Measurements from ENCODE around the gene RANBP3L. TPM values are rescaled to one million over a fixed set of nuclear protein-coding genes. Genes with fewer than 3 reads are reported as not detected.
"Not testable (repeated sequence)": the region's sequence is repeated elsewhere in the genome, so short reads cannot be mapped to it uniquely, and the experiment has no call there.

RANBP3L gene
- total RNA-seq, 1 donor from 2014 or later: not detected

- Mint-ChIP-seq H3K9me3 (peaks cover 11% of the 10 kb centered on the region), H3K4me3 (no peak overlapping the region), H3K4me1 (peaks cover 20% of the 10 kb centered on the region), H3K27me3 (ENCODE audit: insufficient read depth, low read depth) (peaks cover 4% of the 10 kb centered on the region), H3K36me3 (peaks cover 2% of the 10 kb centered on the region), H3K27ac (no peak overlapping the region)
- Histone ChIP-seq H3K9ac (no peak overlapping the region), H3K4me2 (no peak overlapping the region), H3K4me1 (peaks cover 15% of the 10 kb centered on the region), H3K36me3 (no peaks in the 10 kb centered on the region), H2AFZ (replicated peaks) (no peak overlapping the region), H3K79me2 (ENCODE audit: low read depth) (no peaks in the 10 kb centered on the region), H3K9me3 (ENCODE audit: low read depth) (no peaks in the 10 kb centered on the region), H3K4me3 (no peak overlapping the region), H3K27ac (no peak overlapping the region), H3F3A (ENCODE audit: low read depth) (no peaks in the 10 kb centered on the region), H3K27me3 (no peaks in the 10 kb centered on the region), H4K20me1 (ENCODE audit: low read depth) (no peaks in the 10 kb centered on the region)
- no peak for TF ChIP-seq EZH2phosphoT487 (IDR thresholded peaks at IDR 0.05)
- no peak for TF ChIP-seq CTCF (IDR thresholded peaks at IDR 0.05)
- DNase-seq (ENCODE audit: low spot score): no peak
Measured at GRCh38 chr5:36337597-36337996, 35.9 kb upstream of the RANBP3L start.

- Mint-ChIP-seq H3K4me3 (no peak overlapping the region), H3K4me1 (peaks cover 10% of the 10 kb centered on the region), H3K27ac (no peak overlapping the region), H3K27me3 (ENCODE audit: insufficient read depth, low read depth) (peaks cover 7% of the 10 kb centered on the region), H3K9me3 (peaks cover 4% of the 10 kb centered on the region), H3K36me3 (no peaks in the 10 kb centered on the region)
- Histone ChIP-seq H3K27me3 (no peaks in the 10 kb centered on the region), H3F3A (ENCODE audit: low read depth) (no peaks in the 10 kb centered on the region), H3K36me3 (no peaks in the 10 kb centered on the region), H3K79me2 (ENCODE audit: low read depth) (no peaks in the 10 kb centered on the region), H3K9ac (no peak overlapping the region), H4K20me1 (ENCODE audit: low read depth) (no peaks in the 10 kb centered on the region), H2AFZ (replicated peaks) (no peak overlapping the region), H3K4me1 (peaks cover 4% of the 10 kb centered on the region), H3K4me3 (no peak overlapping the region), H3K27ac (no peak overlapping the region), H3K4me2 (no peak overlapping the region), H3K9me3 (ENCODE audit: low read depth) (no peaks in the 10 kb centered on the region)
- TF ChIP-seq CTCF (IDR thresholded peaks at IDR 0.05): no peak
- no peak for TF ChIP-seq EZH2phosphoT487 (IDR thresholded peaks at IDR 0.05)
- TF ChIP-seq EZH2 (IDR thresholded peaks at IDR 0.05): no peak
- no peak for DNase-seq (ENCODE audit: low spot score)
Measured at GRCh38 chr5:36334315-36334714, 32.6 kb upstream of the RANBP3L start.

GRCh38 chr5:36332720-36333119, 31.0 kb upstream of the RANBP3L start:
- peaks cover 15% of the 10 kb centered on the region for H3K27me3 Mint-ChIP-seq (ENCODE audit: insufficient read depth, low read depth)
- H3K9me3 ChIP-seq (ENCODE audit: low read depth); H3K27me3 ChIP-seq; H3K79me2 ChIP-seq (ENCODE audit: low read depth); H3K27ac ChIP-seq; H3K4me1 ChIP-seq; H3K36me3 ChIP-seq; H3K4me2 ChIP-seq; DNase-seq (ENCODE audit: low spot score); H3K9me3 Mint-ChIP-seq; H3K9ac ChIP-seq; H3K36me3 Mint-ChIP-seq; H3K4me1 Mint-ChIP-seq; H4K20me1 ChIP-seq (ENCODE audit: low read depth); H3F3A ChIP-seq (ENCODE audit: low read depth); H3K4me3 Mint-ChIP-seq; H3K4me3 ChIP-seq; H2AFZ ChIP-seq (replicated peaks); H3K27ac Mint-ChIP-seq: not testable (repeated sequence)

GRCh38 chr5:36325196-36325595, 23.5 kb upstream of the RANBP3L start:
- Histone ChIP-seq H3K4me1 (no peaks in the 10 kb centered on the region), H3F3A (ENCODE audit: low read depth) (no peaks in the 10 kb centered on the region), H3K27ac (no peak overlapping the region), H3K27me3 (no peaks in the 10 kb centered on the region), H3K4me3 (no peak overlapping the region), H3K9ac (no peak overlapping the region), H2AFZ (replicated peaks) (no peak overlapping the region), H3K4me2 (no peak overlapping the region), H3K36me3 (no peaks in the 10 kb centered on the region), H3K9me3 (ENCODE audit: low read depth) (no peaks in the 10 kb centered on the region), H3K79me2 (ENCODE audit: low read depth) (no peaks in the 10 kb centered on the region), H4K20me1 (ENCODE audit: low read depth) (no peaks in the 10 kb centered on the region)
- TF ChIP-seq EZH2phosphoT487 (IDR thresholded peaks at IDR 0.05): no peak
- no peak for TF ChIP-seq CTCF (IDR thresholded peaks at IDR 0.05)
- TF ChIP-seq EZH2 (IDR thresholded peaks at IDR 0.05): no peak
- no peak overlapping the region for H3K27ac Mint-ChIP-seq
- H3K4me3 Mint-ChIP-seq: no peak overlapping the region
- peaks cover 11% of the 10 kb centered on the region for H3K27me3 Mint-ChIP-seq (ENCODE audit: insufficient read depth, low read depth)
- no peak for DNase-seq (ENCODE audit: low spot score)
- peaks cover 2% of the 10 kb centered on the region for H3K4me1 Mint-ChIP-seq
- no peaks in the 10 kb centered on the region for H3K36me3 Mint-ChIP-seq
- H3K9me3 Mint-ChIP-seq: peaks cover 4% of the 10 kb centered on the region
